ENCODE measurements around the gene SEMA4D. TPM values are rescaled to one million over a fixed set of nuclear protein-coding genes. Genes with fewer than 3 reads are reported as not detected.

The SEMA4D gene
- total RNA-seq, 1 experiment from 2014 or later = 48.4 TPM

GRCh38 chr9:89512382-89512781, 14.5 kb upstream of the SEMA4D start:
- Histone ChIP-seq H3K36me3 (ENCODE audit: low read depth) (no peaks in the 10 kb centered on the region), H3K9me3 (ENCODE audit: insufficient read depth, low read depth) (no peaks in the 10 kb centered on the region), H2AFZ (no peak overlapping the region), H3K79me2 (ENCODE audit: low read depth) (no peaks in the 10 kb centered on the region), H3K27ac (no peak overlapping the region), H4K20me1 (ENCODE audit: insufficient read depth) (no peaks in the 10 kb centered on the region), H3K4me1 (replicated peaks; ENCODE audit: insufficient read depth) (no peaks in the 10 kb centered on the region), H3K9me2 (ENCODE audit: insufficient read depth) (no peaks in the 10 kb centered on the region; the same call in 1 of the 2 replicates), H3K4me2 (no peak overlapping the region), H3K27me3 (ENCODE audit: insufficient read depth, low read depth) (no peaks in the 10 kb centered on the region; the same call in 1 of the 2 replicates), H3F3A (ENCODE audit: insufficient read depth, low read depth) (no peaks in the 10 kb centered on the region), H3K4me3 (no peak overlapping the region)
- BruUV-seq (replicated peaks) = no TSS peak
- DNase-seq = no peak
- ChIA-PET CTCF (interaction anchor here (0.7 kb wide), 1 partner anchor 42 kb away, joined by 4 read pairs; no protein-coding TSS in a partner anchor), POLR2A (ENCODE audit: unreplicated experiment) (no interaction called here)
- intact Hi-C loops (cut with micrococcal nuclease; ENCODE audit: unreplicated experiment) = no loop called here
- TF ChIP-seq EZH2 (IDR thresholded peaks at IDR 0.05; ENCODE audit: low read depth) = no peak

GRCh38 chr9:89508951-89509615, 11.2 kb upstream of the SEMA4D start:
- Histone ChIP-seq H4K20me1 (ENCODE audit: insufficient read depth) (no peaks in the 10 kb centered on the region), H3K4me2 (no peak overlapping the region), H3K9me3 (ENCODE audit: insufficient read depth, low read depth) (no peaks in the 10 kb centered on the region), H3K9me2 (ENCODE audit: insufficient read depth) (no peaks in the 10 kb centered on the region; the same call in 1 of the 2 replicates), H2AFZ (no peak overlapping the region), H3F3A (ENCODE audit: insufficient read depth, low read depth) (no peaks in the 10 kb centered on the region), H3K27ac (no peak overlapping the region), H3K4me1 (replicated peaks; ENCODE audit: insufficient read depth) (no peaks in the 10 kb centered on the region), H3K36me3 (ENCODE audit: low read depth) (no peaks in the 10 kb centered on the region), H3K79me2 (ENCODE audit: low read depth) (no peaks in the 10 kb centered on the region), H3K4me3 (no peak overlapping the region), H3K27me3 (ENCODE audit: insufficient read depth, low read depth) (no peaks in the 10 kb centered on the region; the same call in 1 of the 2 replicates)
- no peak for TF ChIP-seq CTCF (conservative IDR thresholded peaks at IDR 0.05)
- no TSS peak for BruUV-seq (replicated peaks)
- intact Hi-C loops (cut with micrococcal nuclease; ENCODE audit: unreplicated experiment) = no loop called here
- CTCF ChIA-PET = no interaction called here
- POLR2A ChIA-PET (ENCODE audit: unreplicated experiment) = no interaction called here
- no peak for DNase-seq

GRCh38 chr9:89505911-89506310, 8.0 kb upstream of the SEMA4D start:
- Histone ChIP-seq H3K4me3 (no peak overlapping the region), H3K9me2 (ENCODE audit: insufficient read depth) (no peaks in the 10 kb centered on the region), H3F3A (ENCODE audit: insufficient read depth, low read depth) (no peaks in the 10 kb centered on the region), H3K9me3 (ENCODE audit: insufficient read depth, low read depth) (no peaks in the 10 kb centered on the region), H3K27me3 (ENCODE audit: insufficient read depth, low read depth) (no peaks in the 10 kb centered on the region), H3K27ac (no peak overlapping the region), H3K36me3 (ENCODE audit: low read depth) (no peaks in the 10 kb centered on the region), H3K4me1 (replicated peaks; ENCODE audit: insufficient read depth) (no peaks in the 10 kb centered on the region), H2AFZ (no peak overlapping the region), H4K20me1 (ENCODE audit: insufficient read depth) (no peaks in the 10 kb centered on the region), H3K4me2 (no peak overlapping the region), H3K79me2 (ENCODE audit: low read depth) (no peaks in the 10 kb centered on the region)
- ChIA-PET POLR2A (ENCODE audit: unreplicated experiment) (no interaction called here), CTCF (no interaction called here)
- TF ChIP-seq CTCF (conservative IDR thresholded peaks at IDR 0.05) = no peak
- TF ChIP-seq EZH2 (IDR thresholded peaks at IDR 0.05; ENCODE audit: low read depth) = no peak
- BruUV-seq (replicated peaks) = no TSS peak
- DNase-seq = no peak
- intact Hi-C loops (cut with micrococcal nuclease; ENCODE audit: unreplicated experiment) = no loop called here

GRCh38 chr9:89505048-89505447, 7.1 kb upstream of the SEMA4D start:
- Histone ChIP-seq H3K36me3 (ENCODE audit: low read depth) (no peaks in the 10 kb centered on the region), H3K4me3 (no peak overlapping the region), H3K4me2 (no peak overlapping the region), H3K4me1 (replicated peaks; ENCODE audit: insufficient read depth) (no peaks in the 10 kb centered on the region), H3K9me3 (ENCODE audit: insufficient read depth, low read depth) (no peaks in the 10 kb centered on the region), H3F3A (ENCODE audit: insufficient read depth, low read depth) (no peaks in the 10 kb centered on the region), H3K79me2 (ENCODE audit: low read depth) (no peaks in the 10 kb centered on the region), H3K27me3 (ENCODE audit: insufficient read depth, low read depth) (no peaks in the 10 kb centered on the region), H3K27ac (no peak overlapping the region), H3K9me2 (ENCODE audit: insufficient read depth) (no peaks in the 10 kb centered on the region), H4K20me1 (ENCODE audit: insufficient read depth) (no peaks in the 10 kb centered on the region), H2AFZ (no peak overlapping the region; the same call in 1 of the 2 replicates)
- DNase-seq = no peak
- intact Hi-C loops (cut with micrococcal nuclease; ENCODE audit: unreplicated experiment) = no loop called here
- ChIA-PET CTCF (no interaction called here), POLR2A (ENCODE audit: unreplicated experiment) (no interaction called here)
- no peak for TF ChIP-seq EZH2 (IDR thresholded peaks at IDR 0.05; ENCODE audit: low read depth)
- TF ChIP-seq CTCF (conservative IDR thresholded peaks at IDR 0.05) = no peak
- BruUV-seq (replicated peaks) = no TSS peak

Measured in PC-9 (cell line).